ENCODE measurements around the gene GRID1. TPM values are rescaled to one million over a fixed set of nuclear protein-coding genes. Genes with fewer than 3 reads are reported as not detected.

The GRID1 gene
- total and polyA plus RNA-seq, 5 donors from 2014 or later, result not detected

GRCh38 chr10:86090807-86091206 is 275.8 kb downstream of the GRID1 start:
- Histone ChIP-seq H3K27ac (ENCODE audit: insufficient read depth, low read length, poor library complexity, severe bottlenecking) (no peak overlapping the region), H3K9me3 (ENCODE audit: control insufficient read depth in 2 of 2, low read length in 2 of 2) (no peaks in the 10 kb centered on the region), H3K4me3 (ENCODE audit: low read depth, low read length) (no peak overlapping the region), H3K36me3 (ENCODE audit: control insufficient read depth, insufficient read depth, low read length) (no peaks in the 10 kb centered on the region), H3K27me3 (ENCODE audit: control insufficient read depth, insufficient read depth, low read length) (no peaks in the 10 kb centered on the region), H3K4me1 (ENCODE audit: control insufficient read depth, insufficient read depth, low read length, poor library complexity, severe bottlenecking) (no peaks in the 10 kb centered on the region)
- Mint-ChIP-seq H3K27ac (no peak overlapping the region), H3K27me3 (peaks cover 17% of the 10 kb centered on the region), H3K36me3 (no peaks in the 10 kb centered on the region), H3K9me3 (peaks cover 0 to 4% (median 0%) of the 10 kb centered on the region in 7 donors), H3K4me1 (no peaks in the 10 kb centered on the region), H3K4me3 (no peak overlapping the region)
- no peak for DNase-seq
- no peak for ATAC-seq (ENCODE audit: low read depth in 2 of 2)

DNA sequence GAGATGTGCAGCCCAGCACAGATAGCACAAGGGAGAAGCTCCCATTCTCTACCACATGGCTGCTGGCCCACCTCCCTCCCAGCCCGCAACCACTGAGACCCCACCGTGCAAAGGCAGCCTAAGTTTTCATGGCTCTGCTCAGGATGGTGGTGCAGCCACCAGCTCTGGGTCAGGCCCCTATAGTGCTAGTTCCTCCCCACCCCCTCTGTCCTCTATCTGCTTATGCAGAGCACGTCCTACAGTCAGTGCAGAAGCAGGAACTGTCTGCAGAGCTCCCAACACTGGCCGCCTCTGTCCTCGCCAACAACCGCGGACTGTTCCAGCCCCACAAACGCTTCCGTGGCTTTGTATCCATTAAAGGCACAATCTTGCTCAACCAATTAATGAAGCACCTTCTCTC is 278.9 kb downstream of the GRID1 start:
- peaks cover 12% of the 10 kb centered on the region for H3K27me3 Mint-ChIP-seq
- no peak overlapping the region for H3K27ac Mint-ChIP-seq
- DNase-seq (no peak), ATAC-seq (ENCODE audit: low read depth in 2 of 2) (no peak)
- peaks cover 0 to 1% (median 0%) of the 10 kb centered on the region in 7 donors for H3K9me3 Mint-ChIP-seq
- Histone ChIP-seq H3K4me3 (ENCODE audit: low read depth, low read length) (no peak overlapping the region), H3K9me3 (ENCODE audit: control insufficient read depth in 2 of 2, low read length in 2 of 2) (no peaks in the 10 kb centered on the region), H3K27ac (ENCODE audit: insufficient read depth, low read length, poor library complexity, severe bottlenecking) (no peak overlapping the region), H3K36me3 (ENCODE audit: control insufficient read depth, insufficient read depth, low read length) (no peaks in the 10 kb centered on the region), H3K4me1 (ENCODE audit: control insufficient read depth, insufficient read depth, low read length, poor library complexity, severe bottlenecking) (no peaks in the 10 kb centered on the region), H3K27me3 (ENCODE audit: control insufficient read depth, insufficient read depth, low read length) (no peaks in the 10 kb centered on the region)
- H3K4me3 Mint-ChIP-seq, result no peak overlapping the region
- no peaks in the 10 kb centered on the region for H3K36me3 Mint-ChIP-seq
- no peaks in the 10 kb centered on the region for H3K4me1 Mint-ChIP-seq

DNA sequence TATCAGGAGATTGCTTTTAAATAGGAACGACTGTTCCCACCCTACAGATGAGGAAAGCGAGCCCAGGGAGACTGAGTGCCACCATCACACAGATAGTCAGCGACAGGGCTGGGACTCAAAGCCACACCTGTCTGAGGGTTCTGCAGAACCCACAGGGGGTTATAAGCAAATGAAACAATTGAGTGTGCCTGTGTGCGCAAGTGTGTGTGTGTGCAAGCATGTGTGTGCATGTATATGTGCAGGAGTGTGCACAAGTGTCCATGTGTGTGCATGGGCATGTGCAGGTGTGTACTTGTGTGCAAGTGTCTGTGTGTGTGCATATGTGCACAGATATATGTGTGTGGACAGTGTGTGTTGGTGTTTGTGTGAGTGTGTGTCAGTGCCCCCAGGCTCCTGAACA is 280.2 kb downstream of the GRID1 start:
- ATAC-seq (ENCODE audit: low read depth in 2 of 2), result no peak
- no peaks in the 10 kb centered on the region for H3K9me3 ChIP-seq (ENCODE audit: control insufficient read depth in 2 of 2, low read length in 2 of 2)
- no peaks in the 10 kb centered on the region for H3K36me3 Mint-ChIP-seq
- no peak overlapping the region for H3K27ac ChIP-seq (ENCODE audit: insufficient read depth, low read length, poor library complexity, severe bottlenecking)
- H3K36me3 ChIP-seq (ENCODE audit: control insufficient read depth, insufficient read depth, low read length), result no peaks in the 10 kb centered on the region
- no peak overlapping the region for H3K4me3 ChIP-seq (ENCODE audit: low read depth, low read length)
- DNase-seq, result no peak
- no peaks in the 10 kb centered on the region for H3K4me1 ChIP-seq (ENCODE audit: control insufficient read depth, insufficient read depth, low read length, poor library complexity, severe bottlenecking)
- H3K27ac Mint-ChIP-seq, result no peak overlapping the region
- H3K27me3 ChIP-seq (ENCODE audit: control insufficient read depth, insufficient read depth, low read length), result no peaks in the 10 kb centered on the region
- peaks cover 0 to 1% (median 0%) of the 10 kb centered on the region in 7 donors for H3K9me3 Mint-ChIP-seq
- H3K4me3 Mint-ChIP-seq, result no peak overlapping the region
- H3K27me3 Mint-ChIP-seq, result peaks cover 12% of the 10 kb centered on the region
- H3K4me1 Mint-ChIP-seq, result no peaks in the 10 kb centered on the region

DNA sequence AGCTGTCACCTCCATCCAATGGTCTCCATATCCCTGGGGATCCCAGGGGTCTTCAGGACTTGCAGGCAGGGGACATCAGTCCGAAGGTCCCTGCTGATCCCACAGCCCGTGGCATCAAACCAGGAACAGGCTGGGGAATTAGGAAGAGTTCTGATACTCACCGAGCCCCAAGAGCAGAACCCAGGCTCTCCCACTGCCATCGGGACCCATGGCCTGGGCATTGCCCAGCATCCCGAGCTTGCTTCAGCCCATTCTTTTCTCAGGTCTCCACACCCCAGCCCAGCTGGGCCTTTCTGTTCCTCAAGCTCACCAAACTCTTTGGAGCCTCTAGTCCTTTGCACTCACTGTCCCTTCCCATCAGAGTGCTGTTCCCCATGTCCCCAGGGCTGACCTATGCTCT is 280.9 kb downstream of the GRID1 start:
- H3K27me3 Mint-ChIP-seq, result peaks cover 12% of the 10 kb centered on the region
- no peak overlapping the region for H3K4me3 ChIP-seq (ENCODE audit: low read depth, low read length)

DNA sequence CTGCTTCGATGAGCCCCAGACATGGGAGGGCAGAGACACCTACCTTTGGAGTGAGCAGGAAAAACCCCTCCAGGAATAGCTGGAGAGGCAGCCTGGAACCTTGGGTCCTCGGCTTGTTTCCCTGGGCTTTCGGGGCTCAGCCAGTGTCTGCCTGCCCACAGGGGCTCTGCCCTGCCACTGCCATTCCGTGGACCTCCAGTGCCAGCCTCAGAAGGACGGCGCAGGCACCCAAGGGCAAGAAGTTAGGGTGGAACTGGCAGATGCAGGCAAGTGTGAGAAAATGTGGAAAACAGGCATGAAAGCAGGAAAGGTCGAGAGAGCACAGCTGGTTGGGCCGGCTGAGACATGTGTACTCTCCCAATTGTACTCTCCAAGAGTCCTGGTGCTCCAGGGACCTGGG is 281.5 kb downstream of the GRID1 start:
- Histone ChIP-seq H3K4me1 (ENCODE audit: control insufficient read depth, insufficient read depth, low read length, poor library complexity, severe bottlenecking) (no peaks in the 10 kb centered on the region), H3K27me3 (ENCODE audit: control insufficient read depth, insufficient read depth, low read length) (no peaks in the 10 kb centered on the region), H3K4me3 (ENCODE audit: low read depth, low read length) (no peak overlapping the region), H3K36me3 (ENCODE audit: control insufficient read depth, insufficient read depth, low read length) (no peaks in the 10 kb centered on the region), H3K27ac (ENCODE audit: insufficient read depth, low read length, poor library complexity, severe bottlenecking) (no peak overlapping the region), H3K9me3 (ENCODE audit: control insufficient read depth in 2 of 2, low read length in 2 of 2) (no peaks in the 10 kb centered on the region)
- no peaks in the 10 kb centered on the region for H3K4me1 Mint-ChIP-seq
- H3K27me3 Mint-ChIP-seq, result peaks cover 12% of the 10 kb centered on the region
- ATAC-seq (ENCODE audit: low read depth in 2 of 2) (no peak), DNase-seq (no peak)
- H3K9me3 Mint-ChIP-seq, result no peaks in the 10 kb centered on the region
- no peak overlapping the region for H3K27ac Mint-ChIP-seq
- no peaks in the 10 kb centered on the region for H3K36me3 Mint-ChIP-seq
- H3K4me3 Mint-ChIP-seq, result no peak overlapping the region

More for the DNA sequence above, 280.9 kb downstream of the GRID1 start:
- ATAC-seq (ENCODE audit: low read depth in 2 of 2), result no peak
- H3K4me1 Mint-ChIP-seq, result no peaks in the 10 kb centered on the region
- no peak overlapping the region for H3K4me3 Mint-ChIP-seq
- no peaks in the 10 kb centered on the region for H3K36me3 Mint-ChIP-seq
- Histone ChIP-seq H3K4me1 (ENCODE audit: control insufficient read depth, insufficient read depth, low read length, poor library complexity, severe bottlenecking) (no peaks in the 10 kb centered on the region), H3K27ac (ENCODE audit: insufficient read depth, low read length, poor library complexity, severe bottlenecking) (no peak overlapping the region), H3K27me3 (ENCODE audit: control insufficient read depth, insufficient read depth, low read length) (no peaks in the 10 kb centered on the region), H3K36me3 (ENCODE audit: control insufficient read depth, insufficient read depth, low read length) (no peaks in the 10 kb centered on the region), H3K9me3 (ENCODE audit: control insufficient read depth in 2 of 2, low read length in 2 of 2) (no peaks in the 10 kb centered on the region)
- DNase-seq, result no peak
- peaks cover 0 to 1% (median 0%) of the 10 kb centered on the region in 7 donors for H3K9me3 Mint-ChIP-seq
- no peak overlapping the region for H3K27ac Mint-ChIP-seq

DNA sequence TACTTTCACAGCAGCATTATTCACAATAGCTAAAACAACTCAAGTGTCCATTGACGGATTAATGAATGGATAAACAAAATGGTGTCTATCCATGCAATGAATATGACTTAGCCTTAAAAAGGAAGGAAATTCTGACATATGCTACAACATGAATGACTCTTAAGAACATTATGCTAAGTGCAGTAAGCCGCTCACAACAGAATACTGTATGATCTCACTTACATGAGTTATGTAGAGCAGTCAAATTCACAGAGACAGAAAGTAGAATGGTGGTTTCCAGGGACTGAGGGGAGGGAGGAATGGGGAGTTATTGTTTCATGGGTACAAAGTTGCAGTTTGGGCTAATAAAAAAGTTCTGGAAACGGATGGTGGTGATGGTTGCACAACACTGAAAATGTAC is 282.0 kb downstream of the GRID1 start:
- no peaks in the 10 kb centered on the region for H3K27me3 ChIP-seq (ENCODE audit: control insufficient read depth, insufficient read depth, low read length)
- Mint-ChIP-seq H3K4me1 (no peaks in the 10 kb centered on the region), H3K4me3 (no peak overlapping the region), H3K27me3 (peaks cover 12% of the 10 kb centered on the region), H3K36me3 (no peaks in the 10 kb centered on the region), H3K9me3 (no peaks in the 10 kb centered on the region), H3K27ac (no peak overlapping the region)
- no peaks in the 10 kb centered on the region for H3K4me1 ChIP-seq (ENCODE audit: control insufficient read depth, insufficient read depth, low read length, poor library complexity, severe bottlenecking)
- no peaks in the 10 kb centered on the region for H3K9me3 ChIP-seq (ENCODE audit: control insufficient read depth in 2 of 2, low read length in 2 of 2)
- ATAC-seq (ENCODE audit: low read depth in 2 of 2), result no peak
- H3K27ac ChIP-seq (ENCODE audit: insufficient read depth, low read length, poor library complexity, severe bottlenecking), result no peak overlapping the region
- H3K4me3 ChIP-seq (ENCODE audit: low read depth, low read length), result no peak overlapping the region
- no peak for DNase-seq
- H3K36me3 ChIP-seq (ENCODE audit: control insufficient read depth, insufficient read depth, low read length), result no peaks in the 10 kb centered on the region

- Histone ChIP-seq H3K9me3 (ENCODE audit: control insufficient read depth in 2 of 2, low read length in 2 of 2) (no peaks in the 10 kb centered on the region), H3K36me3 (ENCODE audit: control insufficient read depth, insufficient read depth, low read length) (no peaks in the 10 kb centered on the region), H3K4me3 (ENCODE audit: low read depth, low read length) (no peak overlapping the region), H3K4me1 (ENCODE audit: control insufficient read depth, insufficient read depth, low read length, poor library complexity, severe bottlenecking) (no peaks in the 10 kb centered on the region), H3K27me3 (ENCODE audit: control insufficient read depth, insufficient read depth, low read length) (no peaks in the 10 kb centered on the region), H3K27ac (ENCODE audit: insufficient read depth, low read length, poor library complexity, severe bottlenecking) (no peak overlapping the region)
- Mint-ChIP-seq H3K27ac (no peak overlapping the region), H3K4me1 (no peaks in the 10 kb centered on the region), H3K27me3 (peaks cover 4% of the 10 kb centered on the region), H3K9me3 (no peaks in the 10 kb centered on the region), H3K36me3 (no peaks in the 10 kb centered on the region), H3K4me3 (no peak overlapping the region)
- no peak for DNase-seq
- ATAC-seq (ENCODE audit: low read depth in 2 of 2), result no peak
Measured at GRCh38 chr10:86083664-86084175, 282.9 kb downstream of the GRID1 start.

DNA sequence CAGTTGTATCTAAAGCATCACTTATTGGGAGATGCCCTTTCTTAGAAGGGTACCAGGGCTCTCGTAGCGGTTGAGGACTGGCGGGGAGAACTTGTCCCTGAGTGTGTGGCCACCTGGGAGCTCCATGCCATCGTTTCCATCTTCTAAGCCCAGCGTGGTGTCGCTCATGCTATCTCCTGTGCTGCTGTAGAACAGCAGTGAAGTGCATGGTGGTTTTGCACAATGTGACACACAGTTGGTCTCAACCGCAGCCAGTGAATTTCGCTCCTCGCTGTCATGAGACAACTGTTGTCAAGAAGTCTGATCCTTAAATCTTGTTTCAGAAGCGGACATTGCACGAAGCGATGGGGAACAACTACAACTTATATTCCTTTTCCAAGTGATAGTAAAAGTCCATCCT is 283.4 kb downstream of the GRID1 start:
- H3K27ac Mint-ChIP-seq, result no peak overlapping the region
- H3K9me3 ChIP-seq (ENCODE audit: control insufficient read depth in 2 of 2, low read length in 2 of 2), result no peaks in the 10 kb centered on the region
- no peak for ATAC-seq (ENCODE audit: low read depth in 2 of 2)
- no peaks in the 10 kb centered on the region for H3K27me3 ChIP-seq (ENCODE audit: control insufficient read depth, insufficient read depth, low read length)
- no peak overlapping the region for H3K4me3 Mint-ChIP-seq
- H3K27ac ChIP-seq (ENCODE audit: insufficient read depth, low read length, poor library complexity, severe bottlenecking), result no peak overlapping the region
- no peaks in the 10 kb centered on the region for H3K9me3 Mint-ChIP-seq
- H3K27me3 Mint-ChIP-seq, result no peaks in the 10 kb centered on the region
- DNase-seq, result no peak
- H3K4me1 Mint-ChIP-seq, result no peaks in the 10 kb centered on the region
- no peaks in the 10 kb centered on the region for H3K36me3 Mint-ChIP-seq
- no peak overlapping the region for H3K4me3 ChIP-seq (ENCODE audit: low read depth, low read length)
- H3K36me3 ChIP-seq (ENCODE audit: control insufficient read depth, insufficient read depth, low read length), result no peaks in the 10 kb centered on the region
- H3K4me1 ChIP-seq (ENCODE audit: control insufficient read depth, insufficient read depth, low read length, poor library complexity, severe bottlenecking), result no peaks in the 10 kb centered on the region

Data from CD4-positive, CD25-positive, alpha-beta regulatory T cell (primary cell).